ENCODE results near the gene SGIP1.

Gene SGIP1

DNA sequence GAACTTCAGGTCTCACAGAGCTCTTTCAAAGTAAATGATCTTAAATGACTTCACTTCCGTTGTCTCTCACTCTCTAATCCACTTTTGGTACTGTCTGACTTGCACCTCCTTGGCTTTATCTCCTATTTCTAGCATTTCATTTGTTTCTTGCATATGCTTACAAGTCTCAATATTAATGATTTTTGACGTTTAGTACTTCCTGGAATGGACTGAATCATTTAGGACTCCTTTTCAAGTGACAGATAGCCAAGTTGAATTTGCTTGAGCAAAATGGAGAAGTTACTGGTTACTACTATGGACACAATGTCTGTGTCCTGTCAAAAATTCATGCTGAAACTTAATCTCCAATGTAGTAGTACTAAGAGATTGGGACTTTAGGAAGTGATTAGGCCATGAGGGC, 7.0 kb upstream of the SGIP1 start:
- TF ChIP-seq EP300 (IDR thresholded peaks at IDR 0.05; ENCODE audit: borderline replicate concordance), result no peak
- TF ChIP-seq FOXM1 (IDR thresholded peaks at IDR 0.05; ENCODE audit: borderline replicate concordance, low read depth), result no peak
- no peak for TF ChIP-seq RAD21 (IDR thresholded peaks at IDR 0.05; ENCODE audit: low read depth)
- no peak for TF ChIP-seq ZBTB7A (IDR thresholded peaks at IDR 0.05; ENCODE audit: low read depth)
- TF ChIP-seq CREB1 (IDR thresholded peaks at IDR 0.05; ENCODE audit: low read depth), result no peak
- no peak for TF ChIP-seq TEAD4 (IDR thresholded peaks at IDR 0.05)
- no peak for TF ChIP-seq USF1 (IDR thresholded peaks at IDR 0.05)
- TF ChIP-seq YY1 (IDR thresholded peaks at IDR 0.05; ENCODE audit: low read depth), result no peak
- TF ChIP-seq CEBPB (IDR thresholded peaks at IDR 0.05), result no peak
- TF ChIP-seq NFIC (IDR thresholded peaks at IDR 0.05), result no peak
- TF ChIP-seq, protein P1, sequence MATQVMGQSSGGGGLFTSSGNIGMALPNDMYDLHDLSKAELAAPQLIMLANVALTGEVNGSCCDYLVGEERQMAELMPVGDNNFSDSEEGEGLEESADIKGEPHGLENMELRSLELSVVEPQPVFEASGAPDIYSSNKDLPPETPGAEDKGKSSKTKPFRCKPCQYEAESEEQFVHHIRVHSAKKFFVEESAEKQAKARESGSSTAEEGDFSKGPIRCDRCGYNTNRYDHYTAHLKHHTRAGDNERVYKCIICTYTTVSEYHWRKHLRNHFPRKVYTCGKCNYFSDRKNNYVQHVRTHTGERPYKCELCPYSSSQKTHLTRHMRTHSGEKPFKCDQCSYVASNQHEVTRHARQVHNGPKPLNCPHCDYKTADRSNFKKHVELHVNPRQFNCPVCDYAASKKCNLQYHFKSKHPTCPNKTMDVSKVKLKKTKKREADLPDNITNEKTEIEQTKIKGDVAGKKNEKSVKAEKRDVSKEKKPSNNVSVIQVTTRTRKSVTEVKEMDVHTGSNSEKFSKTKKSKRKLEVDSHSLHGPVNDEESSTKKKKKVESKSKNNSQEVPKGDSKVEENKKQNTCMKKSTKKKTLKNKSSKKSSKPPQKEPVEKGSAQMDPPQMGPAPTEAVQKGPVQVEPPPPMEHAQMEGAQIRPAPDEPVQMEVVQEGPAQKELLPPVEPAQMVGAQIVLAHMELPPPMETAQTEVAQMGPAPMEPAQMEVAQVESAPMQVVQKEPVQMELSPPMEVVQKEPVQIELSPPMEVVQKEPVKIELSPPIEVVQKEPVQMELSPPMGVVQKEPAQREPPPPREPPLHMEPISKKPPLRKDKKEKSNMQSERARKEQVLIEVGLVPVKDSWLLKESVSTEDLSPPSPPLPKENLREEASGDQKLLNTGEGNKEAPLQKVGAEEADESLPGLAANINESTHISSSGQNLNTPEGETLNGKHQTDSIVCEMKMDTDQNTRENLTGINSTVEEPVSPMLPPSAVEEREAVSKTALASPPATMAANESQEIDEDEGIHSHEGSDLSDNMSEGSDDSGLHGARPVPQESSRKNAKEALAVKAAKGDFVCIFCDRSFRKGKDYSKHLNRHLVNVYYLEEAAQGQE (IDR thresholded peaks at IDR 0.05; ENCODE audit: low read depth), result no peak
- TF ChIP-seq TAF1 (IDR thresholded peaks at IDR 0.05; ENCODE audit: low read depth), result no peak
- TF ChIP-seq TCF12 (IDR thresholded peaks at IDR 0.05; ENCODE audit: low read depth), result no peak
- TF ChIP-seq, protein P2, sequence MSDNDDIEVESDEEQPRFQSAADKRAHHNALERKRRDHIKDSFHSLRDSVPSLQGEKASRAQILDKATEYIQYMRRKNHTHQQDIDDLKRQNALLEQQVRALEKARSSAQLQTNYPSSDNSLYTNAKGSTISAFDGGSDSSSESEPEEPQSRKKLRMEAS (IDR thresholded peaks at IDR 0.05), result no peak

DNA sequence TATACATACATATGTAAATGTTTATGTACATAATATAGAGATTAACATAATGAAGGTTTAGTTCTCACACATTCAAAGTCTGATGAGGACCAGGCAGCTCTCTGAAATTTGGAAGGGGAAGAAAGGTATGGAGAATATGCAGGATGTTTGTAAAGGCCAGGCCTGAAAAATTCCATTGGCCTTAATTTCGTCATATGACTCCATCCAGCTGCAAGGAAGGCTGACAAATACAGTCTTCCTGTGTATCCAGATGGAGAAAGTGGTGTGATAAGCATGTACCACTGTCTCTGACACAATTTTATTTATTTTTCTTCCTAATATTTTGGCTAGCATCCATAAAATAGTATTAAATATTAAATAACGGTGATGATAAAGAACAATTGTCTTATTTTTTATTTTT, 6.3 kb upstream of the SGIP1 start:
- no peak for TF ChIP-seq YY1 (IDR thresholded peaks at IDR 0.05; ENCODE audit: low read depth)
- no peak for TF ChIP-seq ZBTB7A (IDR thresholded peaks at IDR 0.05; ENCODE audit: low read depth)
- TF ChIP-seq, protein P2 (IDR thresholded peaks at IDR 0.05), result no peak
- TF ChIP-seq USF1 (IDR thresholded peaks at IDR 0.05), result no peak
- TF ChIP-seq TCF12 (IDR thresholded peaks at IDR 0.05; ENCODE audit: low read depth), result no peak
- no peak for TF ChIP-seq FOXM1 (IDR thresholded peaks at IDR 0.05; ENCODE audit: borderline replicate concordance, low read depth)
- TF ChIP-seq TEAD4 (IDR thresholded peaks at IDR 0.05), result no peak

DNA sequence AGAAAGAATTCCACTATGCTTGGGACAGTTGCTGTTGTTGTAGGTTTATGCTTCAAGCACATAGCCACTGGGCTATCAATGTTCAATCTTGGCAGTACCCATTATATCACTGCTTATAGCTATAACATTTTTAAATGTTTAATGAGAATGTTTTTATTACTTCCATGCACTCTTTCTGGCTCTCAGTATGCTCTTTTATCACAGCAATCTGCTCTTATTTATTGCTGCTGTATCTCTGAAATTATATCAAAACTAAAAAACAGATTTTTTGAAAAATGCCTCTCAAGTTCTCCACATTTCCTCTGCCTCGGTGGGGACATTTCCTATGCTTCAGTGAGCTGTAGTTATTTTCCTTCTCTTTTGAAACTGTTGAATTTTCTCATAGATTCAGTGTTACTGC, 5.4 kb upstream of the SGIP1 start:
- TF ChIP-seq, protein P2 (IDR thresholded peaks at IDR 0.05), result no peak
- TF ChIP-seq ZBTB7A (IDR thresholded peaks at IDR 0.05; ENCODE audit: low read depth) (no peak), NFIC (IDR thresholded peaks at IDR 0.05) (no peak), TEAD4 (IDR thresholded peaks at IDR 0.05) (no peak), TCF12 (IDR thresholded peaks at IDR 0.05; ENCODE audit: low read depth) (no peak), CEBPB (IDR thresholded peaks at IDR 0.05) (no peak), FOXM1 (IDR thresholded peaks at IDR 0.05; ENCODE audit: borderline replicate concordance, low read depth) (no peak), CREB1 (IDR thresholded peaks at IDR 0.05; ENCODE audit: low read depth) (no peak), EP300 (IDR thresholded peaks at IDR 0.05; ENCODE audit: borderline replicate concordance) (no peak), RAD21 (IDR thresholded peaks at IDR 0.05; ENCODE audit: low read depth) (no peak), EGR1 (IDR thresholded peaks at IDR 0.05) (no peak), USF1 (IDR thresholded peaks at IDR 0.05) (no peak), YY1 (IDR thresholded peaks at IDR 0.05; ENCODE audit: low read depth) (no peak), TAF1 (IDR thresholded peaks at IDR 0.05; ENCODE audit: low read depth) (no peak)
- TF ChIP-seq, protein P1 (IDR thresholded peaks at IDR 0.05; ENCODE audit: low read depth), result no peak

GRCh38 chr1:66532214-66532613, 1.7 kb upstream of the SGIP1 start:
- no peak for TF ChIP-seq CREB1 (IDR thresholded peaks at IDR 0.05; ENCODE audit: low read depth)
- TF ChIP-seq, protein P1 (IDR thresholded peaks at IDR 0.05; ENCODE audit: low read depth), result no peak
- no peak for TF ChIP-seq RAD21 (IDR thresholded peaks at IDR 0.05; ENCODE audit: low read depth)
- no peak for TF ChIP-seq YY1 (IDR thresholded peaks at IDR 0.05; ENCODE audit: low read depth)
